ENCODE data around the gene CNP. TPM values are rescaled to one million over a fixed set of nuclear protein-coding genes. Genes with fewer than 3 reads are reported as not detected.

The CNP gene
- total RNA-seq, 2 donors from 2014 or later: 64.3 to 79.6 TPM

DNA sequence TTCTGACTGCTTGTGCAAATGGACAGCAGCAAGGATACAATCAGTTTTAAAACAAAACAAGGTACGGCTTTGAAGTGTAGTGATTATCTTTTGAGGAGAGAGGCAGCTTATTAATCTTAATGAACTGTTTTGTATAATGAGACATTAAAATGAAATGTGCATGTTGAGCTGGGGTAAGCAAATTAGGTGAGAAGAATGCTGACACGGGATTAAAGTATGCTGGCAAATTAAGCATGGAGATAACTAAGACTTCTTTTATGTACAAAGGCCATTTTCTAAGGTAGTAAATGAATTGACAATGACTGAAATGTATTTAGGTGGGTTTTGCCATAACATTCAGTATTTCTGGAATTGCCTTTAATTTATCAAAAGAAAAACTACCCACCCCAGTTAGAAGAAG, 31.9 kb downstream of the CNP start:
- Histone ChIP-seq H3K9me3 (ENCODE audit: control insufficient read depth, low read length) (no peaks in the 10 kb centered on the region), H3K27me3 (ENCODE audit: control insufficient read depth, insufficient read depth, low read length, poor library complexity, severe bottlenecking) (no peaks in the 10 kb centered on the region), H3K9ac (ENCODE audit: extremely low read depth, low read length, poor library complexity, severe bottlenecking) (no peak overlapping the region), H3K4me1 (ENCODE audit: control insufficient read depth, insufficient read depth, low read length) (no peaks in the 10 kb centered on the region), H3K36me3 (ENCODE audit: control insufficient read depth, insufficient read depth, low read length) (peaks cover 91% of the 10 kb centered on the region), H3K27ac (ENCODE audit: low read depth, low read length) (no peak overlapping the region), H3K4me3 (ENCODE audit: low read length) (no peak overlapping the region)
- H3K4me3 Mint-ChIP-seq: no peak overlapping the region
- TF ChIP-seq, protein P1, sequence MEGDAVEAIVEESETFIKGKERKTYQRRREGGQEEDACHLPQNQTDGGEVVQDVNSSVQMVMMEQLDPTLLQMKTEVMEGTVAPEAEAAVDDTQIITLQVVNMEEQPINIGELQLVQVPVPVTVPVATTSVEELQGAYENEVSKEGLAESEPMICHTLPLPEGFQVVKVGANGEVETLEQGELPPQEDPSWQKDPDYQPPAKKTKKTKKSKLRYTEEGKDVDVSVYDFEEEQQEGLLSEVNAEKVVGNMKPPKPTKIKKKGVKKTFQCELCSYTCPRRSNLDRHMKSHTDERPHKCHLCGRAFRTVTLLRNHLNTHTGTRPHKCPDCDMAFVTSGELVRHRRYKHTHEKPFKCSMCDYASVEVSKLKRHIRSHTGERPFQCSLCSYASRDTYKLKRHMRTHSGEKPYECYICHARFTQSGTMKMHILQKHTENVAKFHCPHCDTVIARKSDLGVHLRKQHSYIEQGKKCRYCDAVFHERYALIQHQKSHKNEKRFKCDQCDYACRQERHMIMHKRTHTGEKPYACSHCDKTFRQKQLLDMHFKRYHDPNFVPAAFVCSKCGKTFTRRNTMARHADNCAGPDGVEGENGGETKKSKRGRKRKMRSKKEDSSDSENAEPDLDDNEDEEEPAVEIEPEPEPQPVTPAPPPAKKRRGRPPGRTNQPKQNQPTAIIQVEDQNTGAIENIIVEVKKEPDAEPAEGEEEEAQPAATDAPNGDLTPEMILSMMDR (conservative IDR thresholded peaks at IDR 0.05): no peak
- no peak for DNase-seq
- WGBS, 2 experiments (ENCODE audit: insufficient coverage in 1 of 2, insufficient read length in 1 of 2): 45 to 50% methylated on average over 2 of the region's 2 CpGs
- H3K27me3 Mint-ChIP-seq (ENCODE audit: insufficient read depth): no peaks in the 10 kb centered on the region
- peaks cover 71% of the 10 kb centered on the region for H3K36me3 Mint-ChIP-seq (ENCODE audit: low read depth)
- no peaks in the 10 kb centered on the region for H3K9me3 Mint-ChIP-seq
- no peaks in the 10 kb centered on the region for H3K4me1 Mint-ChIP-seq
- no peak overlapping the region for H3K27ac Mint-ChIP-seq

DNA sequence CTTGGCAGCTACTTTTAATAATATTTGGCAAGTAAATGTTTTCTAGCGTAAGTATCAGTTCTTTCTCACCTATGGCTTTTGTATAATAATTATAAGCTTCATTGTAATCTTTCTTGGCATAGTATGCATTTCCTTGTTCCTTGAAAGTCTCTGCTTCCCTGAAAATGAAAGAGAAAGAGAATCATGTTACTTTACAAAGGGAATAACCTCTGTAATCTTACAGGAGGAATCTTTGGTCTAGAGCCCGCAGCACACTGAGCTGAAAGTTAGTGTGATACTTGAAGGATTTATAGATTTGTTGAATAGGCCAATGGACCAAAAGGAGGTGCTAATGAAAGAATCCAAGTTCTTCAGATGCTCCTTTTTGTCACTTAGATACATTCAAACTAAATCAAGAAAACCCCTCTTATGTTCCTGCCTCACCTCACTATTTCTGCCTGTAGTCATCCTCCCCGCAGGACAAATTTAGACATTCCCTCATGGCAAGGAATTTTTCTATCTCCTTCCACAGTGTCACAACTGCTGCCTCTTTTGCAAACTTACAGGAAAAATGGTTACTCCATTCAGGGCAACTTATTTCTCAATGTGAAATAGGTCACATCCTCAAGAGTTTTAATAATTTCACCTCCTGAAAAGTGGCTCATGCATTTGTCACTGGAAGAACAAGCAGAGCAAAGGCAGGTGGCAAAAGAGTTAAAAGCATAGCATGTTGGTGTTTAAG, 34.0 kb downstream of the CNP start:
- TF ChIP-seq, protein P1 (conservative IDR thresholded peaks at IDR 0.05): no peak
- H3K4me1 ChIP-seq (ENCODE audit: control insufficient read depth, insufficient read depth, low read length): no peaks in the 10 kb centered on the region
- Mint-ChIP-seq H3K36me3 (ENCODE audit: low read depth) (peaks cover 56% of the 10 kb centered on the region), H3K9me3 (no peaks in the 10 kb centered on the region), H3K27ac (peak overlapping the region; percentile 30), H3K4me3 (no peak overlapping the region), H3K4me1 (no peaks in the 10 kb centered on the region), H3K27me3 (ENCODE audit: insufficient read depth) (no peaks in the 10 kb centered on the region)
- 94 to 96% methylated on average over 2 to 3 of the region's 3 CpGs for WGBS, 2 experiments (ENCODE audit: insufficient coverage in 1 of 2, insufficient read length in 1 of 2)
- H3K27me3 ChIP-seq (ENCODE audit: control insufficient read depth, insufficient read depth, low read length, poor library complexity, severe bottlenecking): no peaks in the 10 kb centered on the region
- no peak overlapping the region for H3K27ac ChIP-seq (ENCODE audit: low read depth, low read length)
- H3K9me3 ChIP-seq (ENCODE audit: control insufficient read depth, low read length): no peaks in the 10 kb centered on the region
- H3K9ac ChIP-seq (ENCODE audit: extremely low read depth, low read length, poor library complexity, severe bottlenecking): no peak overlapping the region
- no peak for DNase-seq
- H3K36me3 ChIP-seq (ENCODE audit: control insufficient read depth, insufficient read depth, low read length): peaks cover 82% of the 10 kb centered on the region
- H3K4me3 ChIP-seq (ENCODE audit: low read length): no peak overlapping the region

DNA sequence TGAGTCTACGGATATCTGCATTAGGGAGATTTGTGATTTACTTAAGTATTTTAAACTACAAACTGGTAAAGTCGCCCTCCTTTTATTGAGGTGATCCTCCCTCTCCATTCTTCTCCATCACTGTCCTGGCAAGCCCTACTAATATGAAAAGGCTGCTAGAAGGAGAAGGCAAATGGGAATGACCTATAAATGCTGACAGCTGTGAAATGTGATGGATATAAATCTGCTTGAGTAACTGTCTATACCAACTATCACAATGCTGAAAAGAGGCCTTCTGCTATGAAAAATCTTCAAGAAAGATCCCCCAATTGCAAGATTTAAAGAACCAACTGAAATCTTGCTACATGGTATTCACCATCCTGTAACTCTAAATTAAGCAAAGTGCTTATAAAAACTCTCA, 35.1 kb downstream of the CNP start:
- Histone ChIP-seq H3K27me3 (ENCODE audit: control insufficient read depth, insufficient read depth, low read length, poor library complexity, severe bottlenecking) (no peaks in the 10 kb centered on the region), H3K4me1 (ENCODE audit: control insufficient read depth, insufficient read depth, low read length) (no peaks in the 10 kb centered on the region), H3K9ac (ENCODE audit: extremely low read depth, low read length, poor library complexity, severe bottlenecking) (no peak overlapping the region), H3K36me3 (ENCODE audit: control insufficient read depth, insufficient read depth, low read length) (peaks cover 70% of the 10 kb centered on the region), H3K27ac (ENCODE audit: low read depth, low read length) (no peak overlapping the region), H3K4me3 (ENCODE audit: low read length) (no peak overlapping the region), H3K9me3 (ENCODE audit: control insufficient read depth, low read length) (no peaks in the 10 kb centered on the region)
- TF ChIP-seq, protein P1 (conservative IDR thresholded peaks at IDR 0.05): no peak
- no peak for DNase-seq
- Mint-ChIP-seq H3K4me3 (no peak overlapping the region), H3K27me3 (ENCODE audit: insufficient read depth) (no peaks in the 10 kb centered on the region), H3K4me1 (no peaks in the 10 kb centered on the region), H3K9me3 (no peaks in the 10 kb centered on the region), H3K27ac (no peak overlapping the region), H3K36me3 (ENCODE audit: low read depth) (peaks cover 46% of the 10 kb centered on the region)
- 100% methylated on average over 1 of the region's 2 CpGs for WGBS, 2 experiments (ENCODE audit: insufficient coverage in 1 of 2, insufficient read length in 1 of 2)

All from endodermal cell (in vitro differentiated cells).